Sigmoid colon (tissue), 7 donors: ENCODE data around the gene ZBTB8OS. TPM values are rescaled to one million over a fixed set of nuclear protein-coding genes. Genes with fewer than 3 reads are reported as not detected.

ENCODE experiments used
- DNase-seq: peaks from one replicate; pipeline ENCODE4 v3.0.0-alpha.2; 2019
- H3K27ac ChIP-seq, 4 donors: fragments of 200-600 bp; sonication (generic); one replicate each; pipeline ENCODE4 v1.5.1; 2016 to 2019; ENCODE audit warnings: mild to moderate bottlenecking in 1 of 4
- H3K27me3 ChIP-seq, 3 donors: fragments of 200-600 bp; sonication (generic); one replicate each; pipeline ENCODE4 v1.5.1; 2019; ENCODE audit warnings: mild to moderate bottlenecking in 1 of 3
- H3K36me3 ChIP-seq, 4 donors: fragments of 200-600 bp; sonication (generic); one replicate each; pipeline ENCODE4 v1.5.1; 2016 to 2019
- H3K4me1 ChIP-seq, 4 donors: fragments of 200-600 bp; sonication (generic); one replicate each; pipeline ENCODE4 v1.5.1; 2017 to 2019
- H3K4me3 ChIP-seq, 4 donors: fragments of 200-600 bp; sonication (generic); one replicate each; pipeline ENCODE4 v1.5.1; 2017 to 2019; ENCODE audit warnings: mild to moderate bottlenecking in 2 of 4, moderate library complexity in 1 of 4
- H3K9me3 ChIP-seq, 4 donors: fragments of 200-600 bp in 3 of 4; sonication (generic) in 3 of 4; one replicate each; pipeline versions ENCODE4 v1.5.1 to v1.6.1; 2013 to 2019
- CTCF ChIP-seq, 4 experiments: fragments of 450-650 bp in 3 of 4; fragments of 200-600 bp in 1 of 4; IDR thresholded peaks; one replicate each; pipeline ENCODE4 v1.5.1; 2016 to 2019; ENCODE audit warnings: antibody characterized with exemption in 4 of 4, mild to moderate bottlenecking in 3 of 4, moderate library complexity in 2 of 4
- EP300 ChIP-seq, 4 donors: sonication (generic); formaldehyde crosslinking; IDR thresholded peaks; one replicate each; pipeline ENCODE4 v1.6.1; 2017; ENCODE audit warnings: antibody characterized with exemption in 4 of 4
- POLR2A ChIP-seq, 2 donors: fragments of 450-650 bp; IDR thresholded peaks; one replicate each; pipeline ENCODE4 v1.6.1; 2016; ENCODE audit warnings: antibody characterized with exemption in 2 of 2, mild to moderate bottlenecking in 2 of 2, moderate library complexity in 2 of 2
- POLR2AphosphoS5 ChIP-seq, 4 donors: sonication (generic); formaldehyde crosslinking; IDR thresholded peaks; one replicate each; pipeline ENCODE4 v1.6.1; 2017; ENCODE audit warnings: antibody characterized with exemption in 4 of 4
- WGBS, 2 donors: extraction: QIAGEN DNeasy Blood & Tissue Kit; methylation state at CpG; one replicate each; pipeline ENCODE4 v1.1.7; 2013; 5-methylcytosine and 5-hydroxymethylcytosine counted together
- intact Hi-C: fragments of 100-400 bp; cut with DNase I; formaldehyde crosslinking; loops from one replicate; pipeline ENCODE4 v1.15.1; 2023
- polyA plus RNA-seq, 3 donors: library from polyadenylated mRNA; stranded (reverse); fragments of 200-250 nt; gene quantifications; one replicate each; pipeline ENCODE4 v1.2.3, GENCODE V29; 2013
- total RNA-seq, 4 donors: library from RNA; depleted of rRNA; stranded (reverse); fragments of >200 nt; gene quantifications; one replicate each; pipeline ENCODE4 v1.1.0, GENCODE V29; 2016
- donor health status: healthy with polysubstance abuse.
- donor health status: Bipolar disorder and iron deficiency.
- donor health status: healthy.

The ZBTB8OS gene
- total and polyA plus RNA-seq, 7 donors, result 19.9 to 97.3 (median 40.3) TPM

DNA sequence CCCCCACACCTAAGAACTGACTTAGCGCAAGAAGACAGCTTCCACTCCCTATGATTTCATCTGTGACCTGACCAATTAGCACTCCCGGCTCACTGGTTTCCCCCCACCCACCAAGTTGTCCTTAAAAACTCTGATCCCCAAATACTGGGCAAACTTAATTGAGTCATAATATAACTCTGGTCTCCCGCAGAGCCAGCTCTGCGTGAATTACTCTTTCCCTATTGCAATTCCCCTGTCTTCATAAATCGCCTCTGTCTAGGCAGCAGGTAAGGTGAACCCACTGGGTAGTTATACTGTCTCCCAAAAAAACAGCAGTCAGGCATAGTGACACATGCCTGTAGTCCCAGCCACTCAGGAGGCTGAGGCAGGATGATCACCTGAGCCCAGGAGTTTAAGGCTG lies 36.9 kb downstream of the ZBTB8OS start:
- no peak overlapping the region for H3K27ac ChIP-seq
- 87 to 91% methylated on average over 5 of the region's 5 CpGs for whole genome bisulfite sequencing, 2 donors
- intact Hi-C loops, result loop anchor here (10.0 kb wide), 1 partner anchor 169 kb away; no protein-coding TSS in a partner anchor

GRCh38 chr1:32612189-32612881 lies 38.0 kb downstream of the ZBTB8OS start:
- peak; percentile 91 for DNase-seq
- H3K9me3 ChIP-seq, result no peaks in the 10 kb centered on the region
- TF ChIP-seq EP300 (IDR thresholded peaks at IDR 0.05), result no peak
- peak in 1 of 2 donors; percentile 23 for TF ChIP-seq POLR2A (IDR thresholded peaks at IDR 0.05)
- peak; percentile 30 to 78 (median 68) for TF ChIP-seq POLR2AphosphoS5 (IDR thresholded peaks at IDR 0.05)
- TF ChIP-seq CTCF (IDR thresholded peaks at IDR 0.05), result peak in 3 of 4 experiments; percentile 29 to 50 (median 32)
- 4 to 7% methylated on average over 35 of the region's 35 CpGs for WGBS, 2 donors
- peaks cover 0 to 12% (median 8%) of the 10 kb centered on the region in 4 donors for H3K4me1 ChIP-seq
- H3K27ac ChIP-seq, result peak overlapping the region in 2 of 4 donors; percentile 23 to 26
- H3K4me3 ChIP-seq, result peak overlapping the region; percentile 32 to 56 (median 50)
- no peaks in the 10 kb centered on the region for H3K27me3 ChIP-seq
- H3K36me3 ChIP-seq, result no peaks in the 10 kb centered on the region
- intact Hi-C loops, result loop anchor here (10.0 kb wide), 1 partner anchor 168 kb away; no protein-coding TSS in a partner anchor

More for the DNA sequence above, 36.9 kb downstream of the ZBTB8OS start:
- TF ChIP-seq CTCF (IDR thresholded peaks at IDR 0.05), result no peak
- no peak for TF ChIP-seq POLR2A (IDR thresholded peaks at IDR 0.05)
- Histone ChIP-seq H3K36me3 (no peaks in the 10 kb centered on the region), H3K4me3 (no peak overlapping the region), H3K27me3 (no peaks in the 10 kb centered on the region), H3K9me3 (no peaks in the 10 kb centered on the region), H3K4me1 (peaks cover 0 to 12% (median 8%) of the 10 kb centered on the region in 4 donors)
- no peak for DNase-seq

DNA sequence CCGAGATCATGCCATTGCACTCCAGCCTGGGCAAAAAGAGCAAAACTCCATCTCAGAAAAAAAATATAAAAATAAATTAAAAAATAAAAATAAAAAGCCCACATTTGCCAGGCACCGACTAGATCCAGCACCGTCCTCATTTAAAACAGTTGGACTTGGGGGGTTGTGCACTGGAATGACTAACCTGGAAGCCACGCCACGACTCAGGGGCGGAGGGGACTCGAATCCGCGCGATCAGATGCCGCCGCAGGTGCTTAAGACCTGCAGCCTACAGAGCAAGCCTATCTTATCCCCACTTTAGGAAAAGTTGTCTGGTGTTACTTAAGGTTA lies 38.5 kb downstream of the ZBTB8OS start:
- H3K9me3 ChIP-seq, result no peaks in the 10 kb centered on the region
- WGBS, 2 donors, result 4 to 13% methylated on average over 12 of the region's 12 CpGs
- H3K4me1 ChIP-seq, result peaks cover 0 to 12% (median 8%) of the 10 kb centered on the region in 4 donors
- intact Hi-C loops, result loop anchor here (10.0 kb wide), 1 partner anchor 167 kb away; no protein-coding TSS in a partner anchor
- H3K27ac ChIP-seq, result peak overlapping the region in 1 of 4 donors; percentile 26
- H3K27me3 ChIP-seq, result no peaks in the 10 kb centered on the region
- H3K36me3 ChIP-seq, result no peaks in the 10 kb centered on the region
- TF ChIP-seq CTCF (IDR thresholded peaks at IDR 0.05) (no peak), POLR2AphosphoS5 (IDR thresholded peaks at IDR 0.05) (no peak), POLR2A (IDR thresholded peaks at IDR 0.05) (no peak), EP300 (IDR thresholded peaks at IDR 0.05) (no peak)
- no peak for DNase-seq
- H3K4me3 ChIP-seq, result peak overlapping the region; percentile 32 to 56 (median 50)

DNA sequence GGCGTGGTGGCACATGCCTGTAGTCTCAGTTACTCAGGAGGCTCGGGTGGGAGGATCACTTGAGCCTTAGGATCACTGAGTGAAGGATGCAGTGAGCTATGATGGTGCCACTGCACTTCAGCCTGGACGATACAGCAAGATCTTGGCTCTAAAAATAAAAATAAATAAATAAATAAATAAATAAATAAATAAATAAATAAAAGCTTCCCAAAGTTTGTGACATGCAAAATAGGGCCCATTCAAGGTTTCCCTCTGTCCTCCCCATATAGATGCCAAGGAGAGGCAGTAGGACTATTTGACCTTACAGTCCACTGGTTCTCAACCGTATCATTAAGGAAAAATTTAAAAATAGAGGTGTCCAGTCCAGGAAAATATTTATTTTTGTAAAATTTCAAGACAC lies 41.2 kb downstream of the ZBTB8OS start:
- no peak overlapping the region for H3K27ac ChIP-seq
- TF ChIP-seq POLR2A (IDR thresholded peaks at IDR 0.05) (no peak), POLR2AphosphoS5 (IDR thresholded peaks at IDR 0.05) (no peak), CTCF (IDR thresholded peaks at IDR 0.05) (no peak), EP300 (IDR thresholded peaks at IDR 0.05) (no peak)
- 92 to 93% methylated on average over 4 of the region's 4 CpGs for WGBS, 2 donors
- intact Hi-C loops, result no loop called here
- H3K4me3 ChIP-seq, result no peak overlapping the region
- H3K4me1 ChIP-seq, result peaks cover 0 to 12% (median 8%) of the 10 kb centered on the region in 4 donors
- no peak for DNase-seq
- H3K27me3 ChIP-seq, result no peaks in the 10 kb centered on the region
- no peaks in the 10 kb centered on the region for H3K36me3 ChIP-seq
- no peaks in the 10 kb centered on the region for H3K9me3 ChIP-seq
